ENCODE measurements around the gene AAGAB.

Gene AAGAB

GRCh38 chr15:67230504-67230903 is 24.0 kb downstream of the AAGAB start (continued):
- TF ChIP-seq HIC1 (tag by site-specific recombination; IDR thresholded peaks at IDR 0.05) (no peak), ZSCAN16 (tag by site-specific recombination; IDR thresholded peaks at IDR 0.05) (no peak), ZNF76 (tag by site-specific recombination; IDR thresholded peaks at IDR 0.05; ENCODE audit: borderline replicate concordance, low read depth) (no peak), HOXA7 (CRISPR knock-in tag; IDR thresholded peaks at IDR 0.05; ENCODE audit: borderline replicate concordance) (no peak), ZNF174 (tag by site-specific recombination; IDR thresholded peaks at IDR 0.05) (no peak), ZNF704 (tag by site-specific recombination; IDR thresholded peaks at IDR 0.05) (no peak)

DNA sequence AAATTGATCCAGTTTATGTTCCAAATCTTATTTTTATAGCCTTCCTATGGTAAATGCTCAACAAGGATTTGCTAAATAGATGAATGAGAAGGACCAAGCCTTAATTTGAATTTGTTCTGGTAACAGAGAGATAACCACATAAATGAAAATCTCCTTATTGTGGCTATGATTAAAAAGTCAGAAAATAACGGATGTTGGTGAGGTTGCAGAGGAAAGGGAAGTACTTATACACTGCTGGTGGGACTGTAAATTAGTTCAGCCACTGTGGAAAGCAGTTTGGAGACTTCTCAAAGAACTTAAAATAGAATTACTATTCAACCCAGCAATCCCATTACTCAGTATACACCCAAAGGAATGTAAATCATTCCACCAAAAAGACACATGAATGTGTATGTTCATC is 26.2 kb downstream of the AAGAB start:
- no peaks in the 10 kb centered on the region for H3K4me1 ChIP-seq (ENCODE audit: control insufficient read depth, insufficient read depth, low read length)
- H3K36me3 ChIP-seq (ENCODE audit: control insufficient read depth in 2 of 2, insufficient read depth in 1 of 2, low read length in 2 of 2): peaks cover 32 to 43% of the 10 kb centered on the region in 2 experiments
- H3K9me3 ChIP-seq (ENCODE audit: control insufficient read depth, insufficient read depth, low read depth, low read length): no peaks in the 10 kb centered on the region
- TF ChIP-seq ZNF585B (tag by site-specific recombination; IDR thresholded peaks at IDR 0.05): no peak
- H3K27ac ChIP-seq (ENCODE audit: extremely low read depth, low read depth, low read length): no peak overlapping the region
- H3K4me3 ChIP-seq (ENCODE audit: low read depth, low read length): no peak overlapping the region
- POLR2A ChIA-PET: no interaction called here
- CTCF ChIA-PET: interaction anchor here (0.6 kb wide), 1 partner anchor 17 kb away, joined by 3 read pairs; no protein-coding TSS in a partner anchor

GRCh38 chr15:67227846-67228245 is 26.6 kb downstream of the AAGAB start:
- H3K4me1 ChIP-seq (ENCODE audit: control insufficient read depth, insufficient read depth, low read length): no peaks in the 10 kb centered on the region
- TF ChIP-seq PRDM6 (tag by site-specific recombination; IDR thresholded peaks at IDR 0.05) (no peak), ZNF747 (tag by site-specific recombination; IDR thresholded peaks at IDR 0.05) (no peak), RBAK (tag by site-specific recombination; IDR thresholded peaks at IDR 0.05) (no peak), PATZ1 (tag by site-specific recombination; IDR thresholded peaks at IDR 0.05) (no peak), ELK4 (IDR thresholded peaks at IDR 0.05; ENCODE audit: borderline replicate concordance, low read depth, low read length) (no peak), ZNF174 (tag by site-specific recombination; IDR thresholded peaks at IDR 0.05) (no peak)
- TF ChIP-seq, protein P1, sequence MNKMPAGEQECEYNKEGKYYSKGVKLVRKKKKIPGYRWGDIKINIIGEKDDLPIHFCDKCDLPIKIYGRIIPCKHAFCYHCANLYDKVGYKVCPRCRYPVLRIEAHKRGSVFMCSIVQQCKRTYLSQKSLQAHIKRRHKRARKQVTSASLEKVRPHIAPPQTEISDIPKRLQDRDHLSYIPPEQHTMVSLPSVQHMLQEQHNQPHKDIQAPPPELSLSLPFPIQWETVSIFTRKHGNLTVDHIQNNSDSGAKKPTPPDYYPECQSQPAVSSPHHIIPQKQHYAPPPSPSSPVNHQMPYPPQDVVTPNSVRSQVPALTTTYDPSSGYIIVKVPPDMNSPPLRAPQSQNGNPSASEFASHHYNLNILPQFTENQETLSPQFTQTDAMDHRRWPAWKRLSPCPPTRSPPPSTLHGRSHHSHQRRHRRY (tag by site-specific recombination; IDR thresholded peaks at IDR 0.05): no peak
- H3K4me3 ChIP-seq (ENCODE audit: low read depth, low read length): no peak overlapping the region
- peaks cover 28 to 39% of the 10 kb centered on the region in 2 experiments for H3K36me3 ChIP-seq (ENCODE audit: control insufficient read depth in 2 of 2, insufficient read depth in 1 of 2, low read length in 2 of 2)
- ChIA-PET POLR2A (no interaction called here), CTCF (interaction anchor here (1.0 kb wide), 1 partner anchor 12 kb away, joined by 3 read pairs; no protein-coding TSS in a partner anchor)
- H3K27ac ChIP-seq (ENCODE audit: extremely low read depth, low read depth, low read length): no peak overlapping the region
- no peaks in the 10 kb centered on the region for H3K9me3 ChIP-seq (ENCODE audit: control insufficient read depth, insufficient read depth, low read depth, low read length)
